LHCN-M2 (cell line): ENCODE measurements around the gene PRR23A. TPM values are rescaled to one million over a fixed set of nuclear protein-coding genes. Genes with fewer than 3 reads are reported as not detected.
"Not testable (repeated sequence)": the region's sequence is repeated elsewhere in the genome, so short reads cannot be mapped to it uniquely, and the experiment has no call there.

ENCODE experiments used
- DNase-seq: peaks from one replicate; pipeline ENCODE4 v3.0.0-alpha.2; 2012; ENCODE audit warnings: low read depth
- polyA plus RNA-seq: library from polyadenylated mRNA; unstranded; fragments of >200 nt; gene quantifications from one replicate; pipeline ENCODE4 v1.2.1, GENCODE V29; 2012; ENCODE audit warnings: missing spikeins
- total RNA-seq: library from RNA; depleted of rRNA; stranded (reverse); fragments of >200 nt; gene quantifications from 2 replicates; pipeline ENCODE4 v1.2.3, GENCODE V29; 2014; rRNA removed

The PRR23A gene
- total RNA-seq, result not detected in 2 replicates
- polyA plus RNA-seq, result not detected

DNA sequence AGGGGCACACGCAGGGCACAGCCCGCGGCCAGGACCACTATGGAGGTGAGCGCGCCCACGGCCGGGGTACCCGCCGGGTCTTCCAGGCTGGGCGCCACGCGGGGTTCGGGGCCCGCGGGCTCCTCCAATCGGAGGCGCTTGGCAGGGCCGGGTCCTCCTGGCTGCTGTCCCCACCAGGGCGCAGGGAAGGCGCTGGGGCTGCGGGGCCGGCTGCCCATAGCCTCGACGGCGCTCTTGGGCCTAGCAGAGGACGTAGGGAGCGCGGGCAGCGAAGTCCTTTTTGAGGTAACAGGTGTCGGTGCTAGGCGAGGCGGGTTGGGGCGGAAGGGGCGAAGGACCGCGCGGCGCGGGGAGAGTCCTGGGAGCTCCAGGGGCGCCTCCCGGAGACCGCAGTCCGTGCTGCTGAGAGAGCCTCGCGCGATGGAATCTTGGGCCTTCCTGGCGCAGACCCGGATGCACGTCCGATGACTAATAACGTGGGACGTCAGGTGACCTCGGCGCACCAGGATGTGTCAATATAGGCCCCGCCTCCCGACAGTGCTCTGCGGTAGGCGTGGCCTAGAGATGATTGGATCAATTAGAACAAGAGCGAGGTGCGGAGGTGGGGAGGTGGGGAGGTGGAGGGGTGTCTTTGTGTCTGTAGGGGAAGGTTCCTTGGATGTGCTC is at the start of gene PRR23A:
PRR23A (minus strand) TSS at position 218 of the 666 bp plus-strand sequence; CDS start at position 218, 0 bp downstream.
- no peak for DNase-seq

DNA sequence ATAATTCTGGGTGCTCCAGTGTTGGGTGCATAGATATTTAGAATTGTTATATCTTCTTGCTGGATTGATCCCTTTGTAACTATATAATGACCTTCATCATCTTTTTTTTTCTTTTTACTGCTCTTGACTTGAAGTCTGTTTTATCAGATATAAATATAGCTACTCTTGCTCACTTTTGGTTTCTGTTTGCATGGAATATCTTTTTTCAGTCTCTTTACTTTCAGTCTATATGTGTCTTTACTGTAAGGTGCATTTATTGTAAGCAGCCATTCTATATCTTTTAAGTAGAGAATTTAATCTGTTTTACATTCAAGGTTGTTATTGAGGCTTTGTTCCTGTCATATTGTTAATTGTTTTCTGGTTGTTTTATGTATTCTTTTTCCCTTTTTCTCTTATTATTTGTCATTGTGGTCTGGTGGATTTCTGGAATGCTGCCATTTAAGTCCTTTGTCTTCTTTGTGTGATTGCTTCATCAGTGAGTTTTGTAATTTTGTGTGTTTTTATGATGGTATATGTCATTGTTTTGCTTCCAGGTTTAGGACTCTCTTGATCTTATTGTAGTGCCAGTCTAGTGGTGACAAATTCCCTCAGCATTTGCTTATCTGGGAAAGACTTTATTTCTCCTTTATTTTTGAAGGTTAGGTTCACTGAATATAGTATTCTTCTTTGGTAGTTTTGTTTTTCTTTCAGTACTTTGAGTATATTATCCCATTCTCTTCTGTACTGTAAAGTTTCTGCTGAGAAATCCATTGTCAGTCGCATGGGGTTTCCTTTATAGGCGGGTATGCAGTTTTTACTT is 46.9 kb upstream of the PRR23A start:
- DNase-seq, result peak; percentile 3

DNA sequence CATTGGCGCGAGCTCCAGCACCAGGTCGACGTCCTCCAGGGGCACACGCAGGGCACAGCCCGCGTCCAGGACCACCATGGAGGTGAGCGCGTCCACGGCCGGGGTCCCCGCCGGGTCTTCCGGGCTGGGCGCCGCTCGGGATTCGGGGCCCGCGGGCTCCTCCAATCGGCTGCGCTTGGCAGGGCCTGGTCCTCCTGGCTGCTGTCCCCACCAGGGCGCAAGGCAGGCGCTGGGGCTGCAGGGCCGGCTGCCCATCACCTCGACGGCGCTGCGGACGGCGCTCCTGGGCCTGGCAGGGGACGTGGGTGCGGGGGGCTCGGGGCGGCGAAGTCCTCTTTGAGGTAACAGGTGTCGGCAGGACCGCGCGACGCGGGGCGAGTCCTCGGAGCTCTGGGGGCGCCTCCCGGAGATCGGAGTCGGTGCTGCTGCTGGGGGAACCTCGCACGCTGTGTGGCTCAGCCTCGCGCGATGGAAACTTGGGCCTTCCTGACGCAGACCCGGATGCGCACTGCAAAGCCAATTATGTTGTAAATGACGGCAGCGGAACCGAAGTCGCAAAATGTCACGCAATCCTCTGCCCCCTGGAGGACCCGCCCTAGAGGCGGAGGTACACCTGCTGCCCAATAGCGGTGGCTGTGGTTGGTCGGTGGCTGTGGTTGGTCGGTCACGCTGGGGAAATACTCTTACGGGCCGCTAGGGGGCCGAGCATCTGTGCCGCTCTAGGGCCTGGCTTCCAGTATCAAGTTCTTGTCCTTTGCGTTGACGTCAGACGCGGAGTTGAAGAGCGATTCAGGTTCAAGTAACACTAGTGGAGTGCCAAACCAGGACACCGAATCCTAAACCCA is 38.5 kb upstream of the PRR23A start, which contains the start of gene PRR23C:
PRR23C (minus strand) TSS at position 527 of the 845 bp plus-strand sequence; CDS start at position 255, 272 bp downstream.
- no peak for DNase-seq

DNA sequence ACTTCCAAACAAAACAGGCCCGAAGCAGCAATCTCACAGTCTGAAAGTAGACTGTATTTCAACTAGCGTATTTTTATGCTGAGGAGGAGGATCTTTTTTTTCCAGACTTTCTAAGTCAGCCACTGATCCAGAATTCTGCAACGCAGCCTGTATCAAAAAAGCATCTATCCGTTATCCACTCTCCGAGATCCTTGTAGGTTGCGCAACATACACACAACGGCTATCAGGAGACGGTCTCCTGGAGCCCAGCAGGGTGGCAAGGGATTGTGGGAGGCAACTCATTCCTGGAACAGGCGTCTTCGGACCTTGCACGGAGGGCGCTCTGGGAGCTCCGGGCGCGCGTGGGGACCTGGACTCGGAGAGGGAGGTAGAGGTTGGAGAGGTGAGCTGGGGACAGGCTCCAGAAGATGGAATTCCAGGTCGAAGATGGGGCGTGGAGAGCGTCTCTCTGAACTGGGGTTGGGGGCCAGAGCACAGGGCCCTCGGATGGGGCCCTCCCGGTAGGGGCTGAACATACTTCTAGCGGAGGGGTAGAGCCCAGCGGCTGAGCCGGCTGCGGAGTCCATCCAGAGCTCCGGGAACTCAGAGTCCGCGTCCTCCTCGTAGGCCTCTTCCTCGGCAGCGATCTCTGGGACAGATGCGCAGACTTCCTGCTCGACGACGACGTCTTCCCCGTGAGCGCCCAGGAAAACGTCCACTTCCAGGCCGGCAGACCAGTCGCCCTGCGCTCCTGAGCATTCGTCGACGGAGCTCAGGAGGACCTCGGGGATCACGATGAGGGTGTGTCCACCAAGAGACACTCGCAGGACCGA is 37.7 kb upstream of the PRR23A start:
- no peak for DNase-seq

DNA sequence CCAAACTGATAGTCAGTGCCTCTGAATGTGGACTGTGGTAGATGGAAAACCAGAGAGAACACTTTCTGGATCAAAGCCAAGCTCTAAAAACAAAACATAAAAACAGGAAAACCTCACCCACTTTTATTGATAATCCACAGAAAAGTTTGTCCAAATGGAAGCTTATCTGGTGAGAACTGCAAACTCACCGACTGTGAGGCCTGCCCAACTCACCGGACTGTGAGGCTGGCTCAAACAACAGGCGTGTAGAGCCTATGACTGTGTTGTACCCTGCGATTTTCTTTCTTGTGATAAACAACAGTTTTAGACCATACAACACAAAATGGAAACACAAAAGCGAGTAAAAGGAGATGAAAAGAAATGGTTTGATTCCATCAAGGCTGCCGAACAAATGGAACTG is 31.4 kb upstream of the PRR23A start:
- DNase-seq, result no peak

DNA sequence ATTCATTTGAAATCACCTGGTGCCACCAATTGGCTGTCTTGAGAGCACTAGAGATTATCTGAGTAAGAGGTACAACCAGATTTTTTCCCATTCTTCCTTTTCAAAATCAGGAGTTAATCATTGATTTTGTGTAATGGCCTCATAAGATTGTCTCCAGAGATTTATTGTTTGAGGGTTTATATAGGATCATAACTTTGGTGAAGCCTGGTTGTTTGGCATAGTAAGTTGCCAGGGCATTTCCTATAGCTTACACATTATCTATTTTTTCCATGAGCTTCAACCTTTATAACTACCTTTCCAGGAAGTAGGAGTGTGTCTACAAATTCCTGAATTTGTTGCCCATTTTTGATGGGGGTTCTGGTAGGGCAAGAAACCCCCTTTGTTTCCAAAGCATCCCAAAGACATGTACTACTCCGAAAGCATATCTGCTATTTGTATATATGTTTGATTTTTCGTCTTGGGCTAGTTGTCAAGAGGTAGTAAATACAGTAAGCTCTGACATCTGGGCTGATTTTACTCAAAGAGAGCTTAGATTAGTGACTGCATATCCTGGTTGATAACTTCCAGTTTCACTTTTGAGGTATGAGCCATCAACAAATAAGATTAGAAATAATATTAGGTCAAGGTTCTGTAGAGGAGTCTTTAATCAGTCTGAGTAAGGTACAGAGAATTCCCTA is 26.4 kb upstream of the PRR23A start:
- no peak for DNase-seq

DNA sequence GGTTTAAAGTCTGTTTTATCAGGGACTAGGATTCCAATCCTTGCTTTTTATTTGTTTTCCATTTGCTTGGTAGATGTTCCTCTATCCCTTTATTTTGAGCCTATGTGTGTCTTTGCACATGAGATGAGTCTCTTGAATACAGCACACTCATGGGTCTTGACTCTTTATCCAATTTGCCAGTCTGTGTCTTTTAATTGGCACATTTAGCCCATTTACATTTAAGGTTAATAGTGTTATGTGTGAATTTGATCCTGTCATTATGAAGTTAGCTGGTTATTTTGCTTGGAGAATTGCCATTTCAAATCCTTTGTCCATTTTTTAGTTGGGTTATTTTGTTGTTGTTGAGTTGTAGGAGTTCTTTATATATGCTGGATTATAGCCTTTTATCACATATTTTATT is 24.5 kb upstream of the PRR23A start:
- DNase-seq, result not testable (repeated sequence)

DNA sequence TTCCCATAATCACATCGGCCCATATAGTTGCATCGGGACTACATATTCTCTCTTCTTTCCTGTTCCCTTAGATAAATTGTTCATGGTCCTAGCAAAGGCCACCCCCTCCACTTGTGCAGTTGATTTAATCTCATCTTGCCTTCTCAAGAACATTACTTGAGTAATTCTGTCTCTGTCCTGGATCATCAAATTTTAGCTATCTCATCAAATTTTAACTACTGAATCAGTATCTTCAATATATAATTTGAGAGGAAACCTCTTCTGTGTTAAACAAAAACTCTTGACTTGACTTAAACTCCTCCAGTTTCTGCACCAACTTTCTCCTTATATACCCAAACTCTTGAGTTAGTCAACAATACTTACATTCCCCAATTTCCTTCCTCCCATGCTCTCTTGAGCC is 18.9 kb upstream of the PRR23A start:
- no peak for DNase-seq

DNA sequence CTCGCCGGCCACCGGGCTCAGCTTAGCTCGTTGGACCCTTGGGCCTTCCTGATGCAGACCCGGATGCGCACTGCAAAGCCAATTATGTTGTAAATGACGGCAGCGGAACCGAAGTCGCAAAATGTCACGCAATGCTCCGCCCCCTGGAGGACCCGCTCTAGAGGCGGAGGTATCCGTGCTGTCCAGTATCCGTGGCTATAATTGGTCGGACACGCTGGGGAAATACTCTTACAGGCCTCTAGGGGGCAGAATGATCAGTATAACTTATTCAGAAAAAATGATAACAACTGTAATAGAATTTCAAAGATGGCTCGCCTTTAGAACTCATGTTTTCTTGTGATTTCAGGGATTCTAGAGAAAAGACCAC is 14.8 kb upstream of the PRR23A start, which contains the start of gene PRR23B:
PRR23B (minus strand) TSS at position 59 of the 367 bp plus-strand sequence. CDS start 265 bp downstream, outside the sequence.
- DNase-seq, result no peak

DNA sequence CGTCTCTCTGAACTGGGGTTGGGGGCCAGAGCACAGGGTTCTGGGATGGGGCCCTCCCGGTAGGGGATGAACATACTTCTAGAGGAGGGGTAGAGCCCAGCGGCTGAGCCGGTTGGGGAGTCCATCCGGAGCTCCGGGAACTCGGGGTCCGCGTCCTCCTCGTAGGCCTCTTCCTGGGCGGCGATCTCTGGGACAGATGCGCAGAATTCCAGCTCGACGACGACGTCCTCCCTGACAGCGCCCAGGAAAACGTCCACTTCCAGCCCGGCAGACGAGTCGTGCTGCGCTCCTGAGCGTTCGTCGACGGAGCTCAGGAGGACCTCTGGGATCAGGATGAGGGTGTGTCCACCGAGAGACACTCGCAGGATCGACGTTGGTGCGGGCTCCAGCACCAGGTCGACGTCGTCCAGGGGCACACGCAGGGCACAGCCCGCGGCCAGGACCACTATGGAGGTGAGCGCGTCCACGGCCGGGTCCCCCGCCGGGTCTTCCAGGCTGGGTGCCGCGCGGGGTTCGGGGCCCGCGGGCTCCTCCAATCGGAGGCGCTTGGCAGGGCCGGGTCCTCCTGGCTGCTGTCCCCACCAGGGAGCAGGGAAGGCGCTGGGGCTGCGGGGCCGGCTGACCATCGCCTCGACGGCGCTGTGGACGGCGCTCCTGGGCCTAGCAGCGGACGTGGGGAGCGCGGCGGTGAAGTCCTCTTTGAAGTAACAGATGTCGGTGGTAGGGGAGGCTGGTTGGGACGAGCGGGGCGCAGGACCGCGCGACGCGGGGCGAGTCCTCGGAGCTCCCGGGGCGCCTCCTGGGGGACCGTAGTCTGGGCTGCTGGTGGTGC is 14.2 kb upstream of the PRR23A start:
- no peak for DNase-seq

DNA sequence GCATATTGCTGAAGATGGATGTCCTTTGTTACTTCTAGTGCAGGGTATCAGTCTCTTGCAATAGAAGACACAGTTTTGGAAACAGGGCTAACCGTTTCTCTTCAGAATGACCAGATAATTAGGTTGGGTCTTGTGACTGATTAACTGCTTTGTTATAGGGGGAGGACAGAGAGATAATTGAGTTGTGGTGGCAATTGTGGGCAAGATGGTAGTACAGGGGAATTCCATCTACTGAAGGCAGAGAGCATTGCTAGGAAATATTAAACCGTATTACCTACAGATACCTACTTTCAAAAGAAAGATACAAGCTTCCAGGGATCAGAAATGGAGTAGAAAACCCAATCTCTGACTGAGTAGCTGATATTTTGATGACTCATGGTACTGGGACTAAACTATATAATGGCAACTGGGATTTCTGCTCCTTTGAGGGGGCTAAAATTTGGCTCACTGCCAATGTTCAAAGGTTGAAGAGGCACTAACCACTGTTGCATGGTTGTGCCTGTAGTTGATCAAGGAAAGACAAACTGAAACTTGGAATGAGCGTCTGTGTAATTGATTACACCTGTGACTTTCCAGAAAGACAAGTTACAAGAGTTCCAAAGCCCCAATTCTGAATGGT is 10.5 kb upstream of the PRR23A start:
- no peak for DNase-seq

DNA sequence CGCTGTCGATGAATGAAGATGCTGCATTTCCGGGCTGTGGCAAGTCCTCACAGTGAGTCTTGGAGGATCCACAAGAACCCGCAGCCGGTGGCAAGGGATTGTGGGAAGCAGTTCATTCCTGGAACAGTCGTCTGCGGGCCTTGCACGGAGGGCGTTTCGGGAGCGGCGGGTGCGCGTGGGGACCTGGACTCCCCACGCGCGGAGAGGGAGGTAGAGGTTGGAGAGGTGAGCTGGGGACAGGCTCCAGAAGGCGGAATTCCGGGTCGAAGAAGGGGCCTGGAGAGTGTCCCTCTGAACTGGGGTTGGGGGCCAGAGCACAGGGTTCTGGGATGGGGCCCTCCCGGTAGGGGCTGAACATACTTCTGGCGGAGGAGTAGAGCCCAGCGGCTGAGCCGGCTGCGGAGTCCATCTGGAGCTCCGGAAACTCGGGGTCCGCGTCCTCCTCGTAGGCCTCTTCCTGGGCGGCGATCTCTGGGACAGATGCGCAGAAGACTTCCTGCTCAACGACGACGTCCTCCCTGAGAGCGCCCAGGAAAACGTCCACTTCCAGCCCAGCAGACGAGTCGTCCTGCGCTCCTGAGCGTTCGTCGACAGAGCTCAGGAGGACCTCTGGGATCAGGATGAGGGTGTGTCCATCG is 593 bp downstream of the PRR23A start:
- DNase-seq, result no peak

DNA sequence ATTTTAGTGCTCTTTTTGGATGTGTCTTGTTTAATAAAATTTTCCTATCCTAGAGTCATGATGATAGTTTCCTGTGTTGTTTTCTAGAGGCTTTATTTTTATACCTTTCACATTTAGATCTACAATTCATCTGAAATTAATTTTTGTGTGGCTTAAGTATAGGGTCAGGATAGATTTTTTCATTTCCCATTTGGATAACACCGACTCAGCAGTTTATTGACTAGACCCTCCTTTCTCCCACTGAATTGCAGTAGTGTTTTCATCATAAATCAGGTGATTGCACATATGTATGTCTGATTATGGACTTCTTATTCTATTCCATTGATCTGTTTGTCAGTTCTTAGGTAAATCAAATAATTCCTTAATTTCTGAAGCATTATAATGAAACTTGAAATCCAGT is 10.4 kb downstream of the PRR23A start:
- DNase-seq, result no peak

DNA sequence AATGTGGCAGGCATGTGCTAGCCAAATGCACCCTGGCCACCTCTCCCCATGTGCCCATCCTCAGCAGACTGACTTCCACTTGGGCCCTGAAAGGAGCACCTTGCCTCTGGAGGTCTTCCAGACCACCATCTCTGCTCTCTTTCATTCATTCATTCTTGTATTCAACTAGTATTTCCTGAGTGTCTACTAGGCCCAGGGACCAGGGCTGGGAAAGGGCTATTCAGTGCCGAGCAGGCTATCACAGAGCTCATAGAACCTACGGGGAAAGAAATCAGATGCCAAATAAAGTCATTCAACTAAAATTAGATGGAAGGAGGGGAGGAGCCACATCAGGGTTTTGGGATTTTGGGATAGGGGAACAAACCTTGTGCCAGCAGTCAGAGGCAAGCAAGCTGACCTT is 18.9 kb downstream of the PRR23A start:
- DNase-seq, result no peak

DNA sequence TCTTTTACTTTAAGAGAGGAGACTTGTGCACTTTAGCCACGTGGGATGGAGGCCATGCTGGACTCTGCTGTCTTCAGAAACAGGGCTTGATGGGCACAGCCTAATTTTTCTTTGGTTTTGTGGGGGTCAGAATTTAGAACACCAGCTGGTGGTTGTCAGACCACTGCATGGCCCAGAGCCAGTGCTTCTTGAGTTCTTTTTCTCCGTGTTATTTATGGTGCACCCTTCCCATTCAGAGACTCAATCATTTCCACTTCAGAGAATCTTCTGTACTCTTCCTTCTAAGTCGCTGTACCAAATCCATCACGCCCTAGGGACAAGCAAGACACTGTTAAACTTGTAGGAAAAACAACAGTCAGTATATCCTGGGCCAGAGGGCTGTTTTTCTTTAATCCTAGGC is 20.1 kb downstream of the PRR23A start:
- no peak for DNase-seq

DNA sequence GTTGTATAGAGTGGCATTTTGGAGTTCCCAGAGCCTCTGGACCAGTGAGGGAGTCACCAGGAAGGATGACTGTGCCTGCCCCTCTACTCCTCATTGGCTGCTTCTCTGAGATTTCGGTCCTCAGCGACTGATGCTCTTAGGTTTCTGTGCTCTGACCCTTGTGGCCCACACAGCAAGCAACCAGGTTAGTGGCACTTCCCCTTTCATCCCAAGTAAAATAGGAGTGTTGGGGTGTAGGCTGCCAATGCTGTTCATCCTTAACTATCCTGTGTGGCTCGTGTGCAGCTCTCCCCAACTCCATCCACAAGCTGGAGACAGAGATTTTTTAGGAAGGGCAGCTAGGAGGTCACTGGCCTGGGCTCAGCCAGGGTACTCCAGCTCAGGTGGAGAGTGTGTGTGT is 21.3 kb downstream of the PRR23A start:
- DNase-seq, result no peak

DNA sequence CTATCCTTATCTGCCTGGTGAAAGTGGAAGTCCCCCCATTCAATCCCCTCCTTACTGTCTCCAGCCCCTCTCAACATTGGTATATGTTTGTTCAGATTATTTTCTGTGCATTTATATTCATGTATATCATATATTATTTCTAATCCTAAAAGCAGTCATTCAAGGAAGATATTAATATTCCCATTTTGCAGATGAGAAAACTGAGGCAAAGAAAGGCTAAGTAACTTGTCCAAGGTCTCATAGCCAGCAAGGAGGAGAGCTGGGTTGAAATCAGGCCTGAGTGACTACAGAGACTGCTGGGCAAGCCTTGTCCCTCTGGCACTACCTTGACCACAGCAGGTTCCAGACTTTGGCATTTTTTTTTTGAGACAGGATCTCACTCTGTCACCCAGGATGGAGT is 30.0 kb downstream of the PRR23A start:
- no peak for DNase-seq

DNA sequence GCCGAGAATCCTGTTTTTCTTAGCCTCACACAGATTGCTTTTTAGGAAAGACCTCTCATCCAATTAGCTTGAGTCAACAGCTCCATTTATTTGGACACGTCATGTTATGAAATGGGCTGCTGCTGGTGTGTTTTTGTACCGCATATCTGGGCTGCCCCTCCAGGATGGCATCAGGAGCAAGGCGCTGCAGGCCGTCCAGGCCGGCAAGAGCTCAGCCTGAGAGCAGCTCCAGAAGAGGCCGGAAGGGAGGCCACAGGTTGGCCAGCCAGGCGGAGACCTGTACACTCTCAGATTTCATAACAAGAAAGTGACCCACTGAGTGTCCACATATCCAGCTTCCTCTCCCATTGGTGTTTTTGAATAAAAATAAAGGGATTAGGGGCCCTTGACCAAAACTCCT is 30.7 kb downstream of the PRR23A start:
- DNase-seq, result no peak

DNA sequence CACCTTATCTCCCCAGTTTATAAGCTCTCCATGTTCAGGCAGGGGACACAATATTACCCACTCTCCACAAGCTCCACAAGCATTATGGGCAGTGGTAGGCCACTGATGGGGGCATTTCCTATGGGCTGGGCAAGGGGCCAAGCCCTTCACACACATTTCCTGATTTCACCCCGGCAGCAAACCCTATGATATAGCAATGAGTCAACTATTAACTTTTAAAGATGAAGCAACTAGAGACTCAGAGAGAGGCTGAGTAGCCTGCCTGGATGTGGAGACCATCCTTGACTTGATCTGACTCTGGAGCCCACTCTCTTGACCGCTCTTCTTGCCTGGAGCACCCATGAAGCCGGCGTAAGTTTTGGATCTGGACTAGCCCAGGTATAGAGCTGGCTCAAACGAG is 31.6 kb downstream of the PRR23A start:
- peak; percentile 6 for DNase-seq
